HG03039 (cell line): Measurements from ENCODE around the gene KRT80.

Experiments
- ATAC-seq: cut with Tn5 transposase; IDR thresholded peaks from one replicate; pipeline ENCODE4 v1.9.1; 2021; ENCODE audit warnings: mild to moderate bottlenecking, moderate library complexity; ENCODE audit not compliant: unreplicated experiment

The KRT80 gene

DNA sequence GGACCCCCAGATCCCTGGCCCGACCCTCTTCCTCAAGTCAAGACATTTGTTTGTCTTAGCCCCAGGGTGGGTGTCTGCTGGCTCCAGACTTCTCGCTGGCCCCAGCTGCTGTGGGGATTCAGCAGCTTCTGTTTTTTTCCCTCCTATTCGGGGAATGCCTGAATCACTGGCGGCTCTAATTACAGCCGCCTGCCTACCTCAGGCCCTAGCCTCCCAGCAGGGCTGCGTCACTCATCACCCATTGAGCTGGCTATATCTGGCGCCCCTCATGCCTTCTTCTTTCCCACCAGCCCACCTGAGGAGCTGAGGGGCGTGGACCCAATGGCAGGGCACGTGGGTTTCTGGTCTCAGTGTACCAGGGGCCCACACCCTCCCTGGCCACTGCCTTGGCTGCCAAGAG lies 10.1 kb downstream of the KRT80 start:
- no peak for ATAC-seq

DNA sequence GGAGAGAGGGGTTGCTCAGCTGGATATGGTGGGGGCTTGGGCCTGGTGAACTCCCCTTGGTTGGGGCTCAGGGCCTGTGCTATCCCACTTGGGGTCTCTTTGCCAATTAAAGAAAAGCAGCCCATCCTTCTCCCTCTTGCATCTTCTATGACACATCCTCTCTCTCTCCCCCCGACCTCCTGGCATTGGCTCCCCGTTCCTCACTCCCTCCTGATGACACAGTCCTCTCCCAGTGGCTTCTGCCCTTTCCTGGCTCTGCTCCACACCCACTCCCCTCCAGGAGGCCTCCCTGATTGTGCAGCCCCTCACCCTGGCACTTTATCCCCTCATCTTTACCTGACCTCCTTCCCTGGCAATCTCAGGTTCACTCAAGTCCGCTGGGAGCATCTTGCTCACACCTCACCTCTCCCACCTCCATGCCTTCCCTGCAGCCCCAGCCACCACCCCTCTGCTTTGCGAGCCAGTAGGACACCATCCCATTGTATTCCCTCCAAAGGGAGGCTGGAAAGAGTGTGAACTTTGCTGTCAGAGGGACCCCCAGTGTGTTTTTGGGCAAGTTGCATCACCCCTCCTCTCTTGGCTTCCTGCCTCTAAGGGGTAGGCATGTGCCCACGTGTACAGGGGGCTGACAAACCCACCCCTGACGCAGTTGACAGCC lies 10.7 kb downstream of the KRT80 start:
- no peak for ATAC-seq

DNA sequence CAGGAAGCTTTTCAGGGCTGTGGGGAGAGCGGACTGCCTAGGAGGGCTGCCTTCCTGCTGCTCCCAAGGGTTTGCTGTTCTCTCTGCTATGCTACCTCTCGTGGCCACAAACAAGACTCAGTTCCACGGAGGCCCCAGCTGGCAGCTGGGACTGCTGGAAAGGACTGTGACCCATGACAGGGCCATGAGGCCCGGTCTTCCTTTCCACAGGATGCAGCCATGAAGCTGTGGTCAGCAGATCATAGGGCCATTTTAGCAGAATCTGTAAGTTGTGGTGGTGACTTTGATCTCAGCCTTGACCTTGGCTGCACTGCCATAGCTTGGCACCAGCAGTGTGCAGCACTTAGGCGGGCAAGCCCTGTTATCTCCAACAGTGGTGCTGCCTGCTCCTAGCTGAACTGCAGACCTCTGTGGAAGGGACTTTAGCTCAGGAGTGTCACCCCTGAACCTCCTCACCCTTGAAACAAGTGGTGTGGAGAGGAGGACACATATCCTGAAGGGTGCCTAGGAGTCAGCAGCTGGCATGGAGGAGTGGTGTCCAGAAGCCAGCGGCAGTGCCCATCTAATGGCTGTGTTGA lies 12.3 kb downstream of the KRT80 start:
- ATAC-seq: no peak

DNA sequence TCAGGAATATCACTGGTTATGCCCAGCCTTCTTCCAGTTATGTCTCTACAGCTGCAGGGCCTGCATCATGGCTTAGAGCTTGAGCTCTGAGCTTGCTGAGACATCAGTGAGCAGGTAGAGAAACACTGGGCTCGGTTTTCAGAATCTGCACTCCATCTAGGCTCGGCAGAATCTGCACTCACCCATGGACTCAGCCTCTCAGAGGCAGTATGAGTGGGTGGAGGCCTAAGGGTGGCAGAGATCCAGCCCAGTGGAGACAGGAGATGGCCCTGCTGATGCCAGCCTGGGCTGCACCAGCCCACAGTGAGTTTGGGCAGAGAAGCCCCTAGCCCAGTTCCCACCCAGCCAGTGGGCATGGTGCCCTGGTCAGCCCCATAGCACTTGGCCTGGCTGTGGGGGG lies 12.8 kb downstream of the KRT80 start:
- ATAC-seq: no peak

DNA sequence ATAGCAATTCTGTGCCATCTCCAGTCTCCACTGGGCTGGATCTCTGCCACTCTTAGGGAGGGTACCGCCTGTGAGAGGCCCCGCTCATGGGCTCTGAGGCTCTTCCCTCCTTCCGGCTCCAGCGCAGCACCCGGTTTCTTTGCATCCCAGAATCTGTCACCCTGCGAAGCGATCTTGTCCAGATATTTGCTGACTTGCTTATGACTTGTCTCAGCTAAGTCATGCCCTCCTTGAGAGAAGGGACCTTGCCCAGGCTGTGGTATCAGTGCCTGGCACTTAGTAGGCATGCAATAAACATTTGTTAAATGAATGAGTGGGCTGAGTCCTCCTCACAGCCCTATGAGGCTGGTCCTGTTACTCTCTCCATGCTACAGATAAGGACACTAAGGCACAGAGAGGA lies 13.4 kb downstream of the KRT80 start:
- ATAC-seq: no peak

DNA sequence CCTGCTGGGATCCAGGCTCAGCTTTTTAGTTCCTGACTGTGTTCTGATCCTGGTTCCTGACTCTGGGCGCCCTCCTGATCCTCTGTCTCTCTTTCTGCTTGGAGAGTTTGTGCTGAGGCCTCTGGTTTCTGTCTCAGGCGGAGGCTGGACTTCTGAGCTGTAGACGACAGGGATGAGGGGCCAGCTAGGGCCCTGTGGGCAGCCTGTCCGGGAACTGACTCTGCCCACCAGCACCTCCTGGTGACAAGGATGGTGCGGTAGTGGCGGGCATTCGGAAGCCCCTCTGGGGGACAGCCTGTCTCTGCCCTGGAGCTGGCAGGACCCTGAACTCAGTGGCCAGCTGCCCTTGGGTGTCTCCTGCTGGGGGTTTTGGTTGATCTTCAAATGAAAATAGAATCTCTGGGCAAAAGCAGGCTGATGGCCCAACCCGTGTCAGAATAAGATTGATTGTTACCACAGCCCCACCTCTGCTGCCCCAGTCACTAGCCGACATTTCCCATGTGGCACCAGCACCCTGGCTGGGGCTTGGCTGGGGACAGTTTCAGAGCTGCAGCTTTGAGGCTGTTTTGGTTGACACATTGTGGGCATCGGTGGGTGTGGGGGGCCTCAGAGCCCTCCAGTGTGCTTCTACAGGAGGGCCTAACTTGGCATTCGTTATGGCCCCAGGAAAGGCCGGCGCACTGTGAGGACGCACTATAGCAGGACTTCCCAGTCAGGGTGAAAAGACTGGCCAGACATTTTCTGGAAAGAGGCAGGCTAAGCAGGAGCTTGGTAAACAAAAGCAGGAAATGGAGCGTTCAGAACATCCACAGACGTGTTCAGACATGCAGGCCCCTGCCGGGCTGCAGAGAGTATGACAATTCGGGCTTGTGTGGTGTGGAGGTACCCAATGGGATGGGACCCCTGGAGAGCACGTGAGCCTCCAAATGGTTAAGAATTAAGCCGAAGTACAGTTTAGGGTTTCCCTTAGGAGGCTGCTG lies 16.2 kb downstream of the KRT80 start:
- ATAC-seq: no peak

DNA sequence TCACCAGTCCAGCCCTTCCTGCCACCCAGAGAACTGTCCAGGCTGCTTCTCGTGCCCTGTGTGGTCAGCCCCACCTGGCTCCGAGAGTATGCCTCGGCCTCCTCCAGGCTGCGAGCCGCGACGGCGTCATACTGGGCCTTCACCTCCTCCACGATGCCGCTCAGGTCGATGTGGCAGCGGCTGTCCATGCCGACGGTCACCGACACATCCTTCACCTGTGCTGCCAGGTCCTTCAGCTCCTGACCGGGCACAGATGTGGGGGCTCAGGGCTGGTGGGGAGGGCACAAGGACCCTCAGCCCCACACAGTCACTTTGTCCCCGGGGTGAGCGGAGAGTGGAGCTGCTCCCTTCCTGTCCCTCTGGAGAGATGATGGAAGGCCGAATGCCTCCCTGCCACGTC lies 18.3 kb downstream of the KRT80 start:
- no peak for ATAC-seq

DNA sequence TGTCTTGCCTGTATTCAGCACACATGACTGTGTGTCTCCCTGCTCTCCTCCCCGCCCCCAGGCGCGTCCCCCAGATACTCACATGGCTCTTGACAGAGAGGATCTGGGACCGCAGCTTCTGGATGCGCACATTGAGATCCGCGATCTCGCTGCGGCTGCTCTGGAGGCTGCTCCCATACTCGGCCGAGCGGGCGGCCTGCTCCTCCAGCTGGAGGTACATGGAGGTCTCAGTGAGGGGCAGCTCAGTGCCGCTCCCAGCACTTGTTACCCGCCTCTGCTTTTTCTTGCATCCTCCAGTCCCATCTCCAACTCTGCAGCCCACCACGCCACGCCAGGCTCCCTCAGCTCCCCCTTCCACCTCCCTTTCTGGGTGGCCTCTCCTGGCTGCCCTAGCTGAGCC lies 18.9 kb downstream of the KRT80 start:
- ATAC-seq: no peak

DNA sequence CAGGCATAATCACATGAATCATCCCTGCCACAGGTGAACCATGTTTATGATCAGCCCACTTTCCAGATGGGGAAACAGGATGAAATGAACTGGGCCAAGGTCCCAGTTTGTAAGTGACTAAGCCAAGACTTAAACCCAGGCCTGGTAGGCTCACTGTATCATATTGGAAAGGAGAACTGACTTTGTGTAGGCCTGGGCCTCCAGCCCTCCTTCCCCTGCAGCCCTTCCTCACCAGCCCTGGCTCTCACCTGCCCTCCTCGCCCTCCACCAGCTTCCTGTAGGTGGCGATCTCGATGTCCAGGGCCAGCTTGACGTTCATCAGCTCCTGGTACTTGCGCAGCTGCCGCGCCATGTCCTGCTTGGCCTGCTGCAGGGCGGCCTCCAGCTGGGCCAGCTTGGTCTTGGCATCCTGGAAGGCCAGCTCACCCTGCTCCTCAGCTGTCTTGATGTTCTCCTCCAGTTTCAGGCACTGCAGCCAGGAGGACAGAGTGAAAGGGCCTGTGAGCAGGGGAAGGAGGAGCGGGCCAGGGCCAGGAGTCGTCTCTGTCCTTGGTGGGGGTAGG lies 19.8 kb downstream of the KRT80 start:
- ATAC-seq: no peak

DNA sequence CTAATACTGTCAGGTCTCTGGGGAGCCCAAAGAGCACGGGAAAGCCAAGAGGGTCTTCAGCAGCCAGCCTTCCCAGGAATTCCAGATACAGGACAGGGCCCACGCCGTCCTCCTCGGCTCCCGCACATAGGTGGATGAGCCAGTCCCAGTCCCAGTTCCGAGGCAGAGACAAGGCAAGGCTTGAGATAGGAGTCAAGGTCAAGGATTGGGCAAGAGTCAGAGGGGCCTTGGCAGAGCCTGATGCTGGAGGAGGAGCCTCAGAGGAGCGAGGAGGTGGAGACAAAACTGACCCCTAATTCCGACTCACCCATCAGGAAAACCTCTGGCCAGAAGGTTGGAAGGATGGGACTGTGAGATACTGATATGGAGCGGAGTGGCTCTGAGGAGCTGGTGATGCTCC lies 21.0 kb downstream of the KRT80 start:
- no peak for ATAC-seq

DNA sequence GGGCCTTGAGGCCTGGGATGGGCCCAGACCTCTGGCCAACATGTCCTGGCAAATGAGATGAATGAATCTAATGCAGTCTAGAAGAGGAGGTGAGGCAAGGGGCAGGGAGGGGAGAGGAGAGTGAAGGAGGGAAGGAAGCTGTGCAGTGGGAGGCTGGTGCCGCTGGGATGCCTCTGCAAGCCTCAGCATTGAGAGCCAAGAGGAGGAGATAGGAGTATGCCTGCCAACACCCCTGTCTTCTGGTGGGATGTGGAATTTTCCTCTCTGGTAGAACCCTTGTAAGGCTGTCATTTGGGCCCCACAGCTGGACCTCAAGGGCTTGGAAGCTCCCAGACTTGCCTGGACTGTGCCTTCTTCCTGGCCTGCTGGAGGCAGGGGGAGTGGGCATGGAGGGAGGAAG lies 21.9 kb downstream of the KRT80 start:
- no peak for ATAC-seq

DNA sequence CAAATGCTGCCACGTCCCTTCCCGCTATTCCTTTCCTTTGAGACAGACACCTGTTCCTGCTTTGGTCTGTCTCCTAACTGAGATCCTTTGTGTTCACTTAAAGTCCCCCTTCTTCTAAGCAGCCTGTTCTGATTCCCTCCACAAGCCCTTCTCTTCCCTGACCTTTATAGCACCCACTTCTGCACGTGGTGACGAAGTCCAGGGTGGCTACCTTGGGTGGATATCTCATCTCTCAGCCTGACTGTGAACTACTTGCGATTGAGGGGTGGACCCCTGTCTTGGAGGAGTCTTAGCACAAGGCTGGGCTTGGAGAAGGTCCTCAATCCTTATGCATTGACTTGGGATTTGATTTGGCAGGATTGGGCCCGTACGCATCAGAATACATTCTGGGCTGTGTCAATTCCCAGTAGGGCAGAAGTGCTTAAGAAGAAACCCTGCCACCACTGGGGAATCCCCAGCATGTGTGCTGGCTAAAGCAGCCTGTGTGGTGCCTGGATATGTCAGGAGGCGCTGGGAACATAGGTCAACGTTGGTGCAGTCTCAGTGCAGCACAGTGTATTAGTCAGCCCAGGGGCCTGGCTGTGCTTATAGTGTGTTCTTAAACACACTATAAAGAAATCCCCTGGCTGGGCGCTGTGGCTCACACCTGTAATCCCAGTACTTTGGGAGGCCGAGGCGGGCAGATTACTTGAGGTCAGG lies 23.6 kb downstream of the KRT80 start:
- ATAC-seq: no peak

DNA sequence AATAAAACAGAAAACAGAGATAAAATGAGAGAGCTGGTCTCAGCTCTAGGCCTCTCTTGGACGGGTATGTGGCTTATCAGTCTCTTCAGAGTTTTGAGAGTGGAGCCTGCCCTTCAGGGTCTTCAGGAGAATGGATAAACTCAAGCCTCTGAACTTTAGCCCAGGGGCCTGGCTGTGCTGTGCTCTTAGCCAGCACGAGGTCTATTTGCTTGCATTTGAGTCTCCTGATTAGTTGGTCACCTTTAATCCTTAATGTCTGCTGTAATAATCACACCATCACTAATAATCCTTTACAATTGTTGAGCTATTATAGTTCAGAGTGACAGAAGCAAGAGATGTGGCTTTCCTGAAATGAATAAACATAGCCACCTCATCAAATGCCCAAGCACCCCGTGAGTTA lies 24.3 kb downstream of the KRT80 start:
- no peak for ATAC-seq

DNA sequence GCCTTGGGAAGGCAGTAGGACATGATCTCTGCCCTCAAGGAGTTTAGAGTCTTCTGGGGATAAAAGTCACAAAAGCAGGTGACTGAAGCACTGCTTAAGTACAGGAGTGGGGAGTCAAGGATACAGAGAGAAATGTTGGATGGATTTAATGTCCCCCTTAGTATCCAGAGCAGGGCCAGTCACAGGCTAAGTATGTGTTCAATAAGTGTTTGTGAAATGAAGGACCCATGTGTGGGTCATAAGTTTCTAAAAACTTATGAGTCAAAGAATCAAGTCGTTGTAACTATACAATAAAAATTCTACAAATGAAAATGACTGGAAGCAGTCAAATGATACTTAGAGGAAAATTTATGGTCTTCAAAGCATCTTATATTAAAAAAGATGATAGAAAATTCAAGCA lies 25.1 kb downstream of the KRT80 start:
- no peak for ATAC-seq

DNA sequence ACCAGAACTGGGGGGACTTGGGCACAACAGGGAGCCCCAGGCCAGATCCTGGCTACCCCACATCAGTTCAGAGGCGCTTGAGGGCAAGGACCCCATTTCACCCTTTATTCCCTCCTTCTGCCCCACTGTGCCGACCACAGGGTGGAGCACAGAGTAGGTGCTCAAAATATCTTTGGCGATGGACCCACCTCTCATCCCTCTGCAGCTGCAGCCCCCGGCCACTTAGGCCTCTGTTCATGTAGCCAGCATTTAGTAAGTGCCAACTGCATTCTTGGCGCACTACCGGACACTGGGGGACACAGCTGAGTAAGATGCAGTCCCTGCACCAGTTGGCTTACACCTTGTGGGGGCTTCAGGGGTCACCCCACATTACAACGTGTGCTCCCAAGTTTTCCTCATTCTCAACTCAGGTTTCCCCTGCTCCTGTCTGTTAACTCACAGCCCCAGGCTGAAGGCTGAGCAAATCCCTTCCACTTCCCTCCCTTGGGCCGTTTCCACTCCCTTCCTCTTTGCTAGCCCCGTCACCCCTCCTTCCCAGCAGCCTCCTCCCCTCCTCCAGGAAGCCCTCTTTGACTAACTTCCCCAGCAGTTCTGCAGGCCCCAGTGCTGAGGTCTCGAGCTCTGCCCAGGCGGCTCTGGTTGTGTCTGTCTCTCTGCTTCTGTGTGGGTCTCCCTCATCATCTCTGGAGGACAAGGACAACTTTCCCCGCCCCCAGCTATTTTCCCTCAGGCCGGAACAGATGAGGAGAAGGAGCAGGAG lies 26.5 kb downstream of the KRT80 start:
- no peak for ATAC-seq

DNA sequence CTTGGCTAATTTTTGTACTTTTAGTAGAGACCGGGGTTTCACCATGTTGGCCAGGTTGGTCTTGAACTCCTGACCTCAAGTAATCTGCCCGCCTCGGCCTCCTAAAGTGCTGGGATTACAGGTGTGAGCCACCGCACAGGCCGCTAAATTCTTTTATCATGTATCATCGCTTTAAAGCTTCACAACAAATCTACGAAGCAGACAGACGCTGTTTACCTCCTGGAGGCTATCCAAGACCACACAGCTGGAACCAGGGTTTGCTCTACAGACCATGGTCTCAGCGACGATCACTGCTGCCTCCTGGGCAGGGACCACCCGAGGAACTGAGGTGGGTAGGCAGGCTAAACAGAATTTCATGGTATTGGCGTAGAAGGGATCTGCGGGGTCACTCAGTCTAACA lies 27.2 kb downstream of the KRT80 start:
- no peak for ATAC-seq

DNA sequence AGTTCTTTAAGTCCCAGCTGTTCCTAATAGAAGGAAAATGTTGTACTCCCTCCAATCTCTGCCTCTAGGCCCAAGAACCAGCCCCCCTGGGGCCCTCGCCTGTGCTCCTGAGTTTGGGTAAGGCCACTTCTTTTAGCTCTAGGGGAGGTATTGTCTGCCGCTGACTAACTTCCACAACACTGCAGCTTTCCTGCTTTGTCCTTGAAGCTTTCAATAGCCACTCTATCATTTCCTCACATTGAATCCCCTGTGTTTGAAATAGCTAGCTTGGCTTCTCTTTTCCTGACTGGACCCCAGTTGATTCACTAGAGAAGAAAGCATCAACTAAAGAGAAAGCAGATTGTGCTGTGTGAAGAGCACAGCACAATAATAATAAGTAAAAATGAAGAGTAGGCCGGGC lies 28.8 kb downstream of the KRT80 start:
- no peak for ATAC-seq

DNA sequence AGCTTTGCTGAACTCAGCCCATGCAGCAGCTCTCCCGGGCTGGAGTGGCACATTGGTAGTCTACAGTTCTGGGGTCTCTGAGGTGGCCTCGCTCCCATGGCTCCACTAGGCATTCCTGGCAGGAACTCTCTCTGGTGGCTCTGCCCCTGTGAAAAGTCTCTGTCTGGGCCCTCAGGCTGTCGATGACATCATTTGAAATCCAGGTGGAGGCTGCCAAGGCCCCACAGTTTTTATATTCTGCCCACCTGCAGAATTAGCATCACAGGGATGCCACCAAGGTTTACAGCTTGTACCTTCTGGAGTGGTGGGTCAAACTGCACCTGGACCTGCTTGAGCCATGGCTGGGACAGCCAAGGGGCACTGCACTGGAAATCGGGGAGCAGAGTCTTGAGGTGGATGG lies 31.6 kb downstream of the KRT80 start:
- no peak for ATAC-seq

DNA sequence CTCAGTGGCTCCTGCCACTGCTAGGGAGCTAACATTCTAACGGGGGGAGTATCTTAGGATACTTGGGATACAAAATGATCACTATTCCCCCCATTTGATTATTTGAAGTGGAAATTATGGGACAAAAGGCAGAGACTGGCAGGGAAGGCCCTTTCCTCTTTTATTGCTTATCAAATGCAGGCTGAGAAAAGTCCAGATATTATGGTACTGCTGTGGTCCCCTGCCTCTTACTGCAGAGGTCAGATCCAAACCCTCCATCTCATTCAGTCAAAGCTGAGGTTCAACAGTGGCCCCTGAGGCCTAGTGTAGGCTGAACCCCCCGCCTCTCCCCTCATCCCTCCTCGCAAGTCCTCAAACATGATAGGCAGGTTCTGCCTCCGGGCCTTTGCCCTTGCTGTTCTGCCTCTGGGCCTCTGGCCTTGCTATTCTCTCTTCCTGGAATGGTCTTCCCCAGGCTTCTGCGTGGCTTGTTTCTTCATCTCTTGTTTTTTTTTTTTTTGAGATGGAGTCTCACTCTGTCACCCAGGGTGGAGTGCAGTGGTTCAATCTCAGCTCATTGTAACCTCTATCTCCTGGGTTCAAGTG lies 34.2 kb downstream of the KRT80 start:
- no peak for ATAC-seq
